Measurements from ENCODE around the gene PDGFC. TPM values are rescaled to one million over a fixed set of nuclear protein-coding genes. Genes with fewer than 3 reads are reported as not detected.

PDGFC gene
- polyA plus RNA-seq, 3 donors, result 2.5 to 5.0 (median 4.9) TPM

- peaks cover 0 to 10% (median 4%) of the 10 kb centered on the region in 7 donors for H3K9me3 Mint-ChIP-seq
- peaks cover 15% of the 10 kb centered on the region for H3K4me1 Mint-ChIP-seq
- peak overlapping the region; percentile 22 for H2AFZ ChIP-seq (ENCODE audit: insufficient read depth, low read depth, low read length, poor library complexity, severe bottlenecking)
- DNase-seq, result no peak
- intact Hi-C loops (cut with micrococcal nuclease), result no loop called here
- H3K79me2 ChIP-seq (ENCODE audit: insufficient read depth, low read length), result no peaks in the 10 kb centered on the region
- H3K4me2 ChIP-seq (replicated peaks; ENCODE audit: extremely low read depth, low read length, poor library complexity, severe bottlenecking), result no peak overlapping the region
- H3K9ac ChIP-seq (ENCODE audit: insufficient read depth, low read length, poor library complexity, severe bottlenecking), result no peak overlapping the region
- H3K36me3 Mint-ChIP-seq, result no peaks in the 10 kb centered on the region
- no peaks in the 10 kb centered on the region for H3K27me3 Mint-ChIP-seq (ENCODE audit: low read depth in 3 of 3)
- H3K4me3 ChIP-seq (replicated peaks in 1 of 3; ENCODE audit: low read depth in 2 of 3, low read length in 3 of 3), result no peak overlapping the region
- no peaks in the 10 kb centered on the region for H4K20me1 ChIP-seq (ENCODE audit: insufficient read depth, low read length)
- no peaks in the 10 kb centered on the region for H3K4me1 ChIP-seq (ENCODE audit: control insufficient read depth in 1 of 2, insufficient read depth in 2 of 2, low read length in 2 of 2)
- WGBS (ENCODE audit: insufficient coverage), result 0% methylated on average over 1 of the region's 5 CpGs
- peak overlapping the region in 1 of 7 donors; percentile 46 for H3K27ac Mint-ChIP-seq
- H3K4me3 Mint-ChIP-seq, result peak overlapping the region in 1 of 2 donors; percentile 36
- no peak for TF ChIP-seq CTCF (IDR thresholded peaks at IDR 0.05)
- H3K36me3 ChIP-seq (replicated peaks in 1 of 2; ENCODE audit: control insufficient read depth in 1 of 2, insufficient read depth in 2 of 2, low read length in 2 of 2), result no peaks in the 10 kb centered on the region
- no peaks in the 10 kb centered on the region for H3K9me3 ChIP-seq (replicated peaks in 1 of 2; ENCODE audit: control insufficient read depth in 1 of 2, insufficient read depth in 1 of 2, low read length in 2 of 2)
- no peak overlapping the region for H3K27ac ChIP-seq (ENCODE audit: low read depth in 1 of 2, low read length in 2 of 2)
- H3K27me3 ChIP-seq (ENCODE audit: control insufficient read depth in 2 of 2, insufficient read depth in 2 of 2, low read length in 2 of 2), result no peaks in the 10 kb centered on the region
Measured at GRCh38 chr4:157004279-157005161, 32.9 kb upstream of the PDGFC start.

- no peak overlapping the region for H3K27ac Mint-ChIP-seq
- no peaks in the 10 kb centered on the region for H3K4me1 ChIP-seq (ENCODE audit: control insufficient read depth in 1 of 2, insufficient read depth in 2 of 2, low read length in 2 of 2)
- no peak overlapping the region for H3K4me2 ChIP-seq (replicated peaks; ENCODE audit: extremely low read depth, low read length, poor library complexity, severe bottlenecking)
- no peak overlapping the region for H2AFZ ChIP-seq (ENCODE audit: insufficient read depth, low read depth, low read length, poor library complexity, severe bottlenecking)
- H3K4me1 Mint-ChIP-seq, result peaks cover 10% of the 10 kb centered on the region
- H3K9me3 Mint-ChIP-seq, result peaks cover 0 to 12% (median 5%) of the 10 kb centered on the region in 7 donors
- TF ChIP-seq CTCF (IDR thresholded peaks at IDR 0.05), result no peak
- no peaks in the 10 kb centered on the region for H3K36me3 ChIP-seq (replicated peaks in 1 of 2; ENCODE audit: control insufficient read depth in 1 of 2, insufficient read depth in 2 of 2, low read length in 2 of 2)
- no peak overlapping the region for H3K9ac ChIP-seq (ENCODE audit: insufficient read depth, low read length, poor library complexity, severe bottlenecking)
- no CpG with 5 or more reads among the region's 2 CpGs for whole genome bisulfite sequencing (ENCODE audit: insufficient coverage)
- intact Hi-C loops (cut with micrococcal nuclease), result no loop called here
- peak; percentile 3 to 21 (median 9) for DNase-seq
- no peaks in the 10 kb centered on the region for H3K36me3 Mint-ChIP-seq
- H3K4me3 ChIP-seq (replicated peaks in 1 of 3; ENCODE audit: low read depth in 2 of 3, low read length in 3 of 3), result no peak overlapping the region
- H3K4me3 Mint-ChIP-seq, result no peak overlapping the region
- H3K9me3 ChIP-seq (replicated peaks in 1 of 2; ENCODE audit: control insufficient read depth in 1 of 2, insufficient read depth in 1 of 2, low read length in 2 of 2), result peaks cover 0 to 3% of the 10 kb centered on the region in 2 donors
- no peaks in the 10 kb centered on the region for H3K27me3 ChIP-seq (ENCODE audit: control insufficient read depth in 2 of 2, insufficient read depth in 2 of 2, low read length in 2 of 2)
- H3K79me2 ChIP-seq (ENCODE audit: insufficient read depth, low read length), result no peaks in the 10 kb centered on the region
- H4K20me1 ChIP-seq (ENCODE audit: insufficient read depth, low read length), result no peaks in the 10 kb centered on the region
- peaks cover 0 to 2% (median 0%) of the 10 kb centered on the region in 3 donors for H3K27me3 Mint-ChIP-seq (ENCODE audit: low read depth in 3 of 3)
- no peak overlapping the region for H3K27ac ChIP-seq (ENCODE audit: low read depth in 1 of 2, low read length in 2 of 2)
Measured at GRCh38 chr4:156999175-156999517, 27.5 kb upstream of the PDGFC start.

Measured in CD14-positive monocyte (primary cell).